Psoas muscle (tissue), 8 donors: ENCODE results near the gene ACADM. TPM values are rescaled to one million over a fixed set of nuclear protein-coding genes. Genes with fewer than 3 reads are reported as not detected.

Source experiments
- ATAC-seq, 4 donors: fragments of 200-7000 bp; cut with Tn5 transposase; one replicate each; pipeline ENCODE4 v1.9.1; 2020; ENCODE audit warnings: moderate library complexity in 3 of 4, mild to moderate bottlenecking in 2 of 4
- DNase-seq, 2 donors: peaks; one replicate each; pipeline ENCODE4 v3.0.0-alpha.2; 2020
- H3K27ac ChIP-seq: fragments of 200-600 bp; one replicate; pipeline ENCODE4 v1.8.0; 2022
- H3K27me3 ChIP-seq, 3 donors: fragments of 200-600 bp in 1 of 3; one replicate each; pipeline versions ENCODE4 v1.6.1 to v1.8.0; 2013 to 2022; ENCODE audit warnings: low read length in 2 of 3, mild to moderate bottlenecking in 2 of 3, moderate library complexity in 1 of 3; ENCODE audit not compliant: insufficient read depth in 3 of 3
- H3K36me3 ChIP-seq, 2 donors: fragments of 200-600 bp in 1 of 2; one replicate each; pipeline versions ENCODE4 v1.6.1 to v1.8.0; 2013 to 2022; ENCODE audit warnings: low read depth in 1 of 2, mild to moderate bottlenecking in 1 of 2, moderate library complexity in 1 of 2; ENCODE audit not compliant: insufficient read depth in 1 of 2
- H3K4me1 ChIP-seq: fragments of 200-600 bp; one replicate; pipeline ENCODE4 v1.8.0; 2022
- H3K4me3 ChIP-seq: fragments of 200-600 bp; one replicate; pipeline ENCODE4 v1.8.0; 2022; ENCODE audit warnings: mild to moderate bottlenecking
- H3K9me3 ChIP-seq: fragments of 200-600 bp; one replicate; pipeline ENCODE4 v1.8.0; 2022
- WGBS, 3 donors: extraction: QIAGEN DNeasy Blood & Tissue Kit; methylation state at CpG; one replicate each; pipeline versions ENCODE4 v1.1.6 to v1.1.7; 2013; 5-methylcytosine and 5-hydroxymethylcytosine counted together
- intact Hi-C, 2 donors: fragments of 100-400 bp; cut with DNase I; formaldehyde crosslinking; loops; one replicate each; pipeline versions ENCODE4 v1.11.0 to v1.14.2; 2022
- polyA plus RNA-seq, 3 donors: library from polyadenylated mRNA; stranded (reverse); fragments of 200-250 nt; gene quantifications; one replicate each; pipeline ENCODE4 v1.2.3, GENCODE V29; 2013
- total RNA-seq, 4 donors: library from RNA; stranded (reverse); fragmentation: NEBNext Ultra II Directional in 2 of 4; extraction: Animal tissue kit (Norgen Biotek cat#: 25700) in 2 of 4; gene quantifications; one replicate each; pipeline versions ENCODE4 v1.2.1 to v1.2.4, GENCODE V29; 2021 to 2023
- TF ChIP-seq, protein P1 (sequence below): fragments of 200-600 bp; IDR thresholded peaks from one replicate; pipeline ENCODE4 v1.8.0; 2022; ENCODE audit warnings: antibody characterized with exemption
- donor health status: healthy with polysubstance abuse.
- donor health status: DM: no; HTN: no; CAD: no; lungs with moderate emphysema.
- donor health status: Bipolar disorder and iron deficiency.
- donor health status: healthy.
- donor health status: DM: yes; HTN: yes; CAD: no.
- donor health status: DM: no; HTN: no; CAD: no.
- donor health status: DM: no; HTN: no; CAD: no.
- donor health status: DM: yes; HTN: yes; CAD: no.

The ACADM gene
- total and polyA plus RNA-seq, 7 donors = 101 to 226 (median 165) TPM

DNA sequence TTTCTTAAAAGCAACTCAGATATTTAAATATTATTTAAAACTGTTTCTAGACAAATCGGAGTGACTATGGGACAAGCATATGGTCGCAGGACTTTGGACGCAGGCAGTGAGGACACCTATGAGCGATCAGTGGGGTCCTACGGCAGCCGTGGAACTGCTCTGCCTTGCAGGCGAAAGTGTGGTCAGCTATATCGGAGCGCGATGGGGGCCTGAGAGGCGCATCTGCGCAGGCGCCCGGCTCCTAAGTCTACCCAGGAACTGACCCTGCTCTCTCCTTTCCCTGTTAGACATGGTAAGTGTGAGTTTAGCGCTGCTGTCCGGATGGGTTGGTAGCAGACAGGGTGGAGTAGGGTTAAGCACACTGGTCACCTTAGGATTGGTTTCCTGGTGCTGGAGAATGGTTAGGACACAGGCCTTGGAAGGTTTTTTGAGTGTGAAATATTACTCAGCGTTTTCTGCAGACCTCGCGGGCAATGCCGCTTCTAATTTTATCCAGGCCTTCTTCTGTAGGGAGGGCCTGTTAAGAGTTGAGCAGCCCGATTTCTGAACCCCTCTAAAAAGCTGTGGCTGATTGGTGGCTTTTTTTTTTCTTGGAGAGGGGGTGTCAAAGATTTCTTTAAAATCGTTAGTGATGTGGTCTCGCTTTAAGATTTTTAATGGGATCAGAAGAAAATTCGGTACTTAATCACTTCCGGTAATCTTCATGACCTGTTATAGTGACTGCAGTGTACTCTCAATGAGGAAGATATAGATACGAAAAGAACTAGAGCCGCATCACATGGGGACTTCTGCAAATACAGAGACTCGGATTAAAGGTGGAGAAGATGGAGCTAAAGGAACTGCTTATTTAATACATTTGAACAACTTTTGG lies 61.7 kb downstream of the ACADM start, which contains the start of gene RABGGTB:
Gene RABGGTB, plus strand, starts transcription at position 274 of the 871 bp plus-strand sequence. Its CDS starts 16 bp downstream, at position 290.
- peak; percentile 95 to 99 (median 99) for ATAC-seq
- 0% methylated on average over 28 of the region's 28 CpGs for WGBS, 3 donors
- intact Hi-C loops = loop anchor here (2.0 to 5.0 kb wide), 2 partner anchors 63 to 64 kb away; partner anchors contain the start of gene ACADM (in 1 of the 2)

DNA sequence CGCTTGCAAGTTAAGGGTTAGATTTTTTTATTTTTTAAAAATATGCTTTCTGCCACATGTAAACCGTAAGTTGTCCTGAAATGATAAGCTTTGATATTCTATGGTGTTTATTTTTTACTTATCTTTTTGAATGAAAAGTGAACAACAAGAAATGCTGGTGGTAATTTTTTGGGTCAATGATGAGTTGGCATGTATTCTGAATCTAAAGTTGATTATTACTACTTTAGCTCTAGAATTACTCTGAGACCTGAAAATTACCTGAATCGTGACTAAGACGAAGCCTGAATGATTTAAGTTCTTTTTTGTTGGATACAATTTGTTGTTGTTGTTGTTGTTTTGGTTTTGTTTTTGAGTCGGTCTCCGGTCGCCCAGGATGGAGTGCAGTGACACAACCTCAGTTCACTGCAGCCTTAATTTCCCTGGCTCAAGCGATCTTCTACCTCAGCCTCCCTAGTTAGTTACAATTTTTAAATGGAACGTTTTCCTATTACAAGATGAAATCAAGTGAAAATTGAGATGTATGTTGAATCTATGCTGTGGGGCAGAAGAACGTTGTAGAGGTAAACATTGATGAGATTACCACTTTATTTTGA lies 62.5 kb downstream of the ACADM start:
- no peak for DNase-seq
- H3K27ac ChIP-seq = peak overlapping the region; percentile 97
- TF ChIP-seq, protein P1, sequence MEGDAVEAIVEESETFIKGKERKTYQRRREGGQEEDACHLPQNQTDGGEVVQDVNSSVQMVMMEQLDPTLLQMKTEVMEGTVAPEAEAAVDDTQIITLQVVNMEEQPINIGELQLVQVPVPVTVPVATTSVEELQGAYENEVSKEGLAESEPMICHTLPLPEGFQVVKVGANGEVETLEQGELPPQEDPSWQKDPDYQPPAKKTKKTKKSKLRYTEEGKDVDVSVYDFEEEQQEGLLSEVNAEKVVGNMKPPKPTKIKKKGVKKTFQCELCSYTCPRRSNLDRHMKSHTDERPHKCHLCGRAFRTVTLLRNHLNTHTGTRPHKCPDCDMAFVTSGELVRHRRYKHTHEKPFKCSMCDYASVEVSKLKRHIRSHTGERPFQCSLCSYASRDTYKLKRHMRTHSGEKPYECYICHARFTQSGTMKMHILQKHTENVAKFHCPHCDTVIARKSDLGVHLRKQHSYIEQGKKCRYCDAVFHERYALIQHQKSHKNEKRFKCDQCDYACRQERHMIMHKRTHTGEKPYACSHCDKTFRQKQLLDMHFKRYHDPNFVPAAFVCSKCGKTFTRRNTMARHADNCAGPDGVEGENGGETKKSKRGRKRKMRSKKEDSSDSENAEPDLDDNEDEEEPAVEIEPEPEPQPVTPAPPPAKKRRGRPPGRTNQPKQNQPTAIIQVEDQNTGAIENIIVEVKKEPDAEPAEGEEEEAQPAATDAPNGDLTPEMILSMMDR = no peak
- peak overlapping the region; percentile 89 for H3K4me3 ChIP-seq
- no peaks in the 10 kb centered on the region for H3K27me3 ChIP-seq
- H3K36me3 ChIP-seq = peaks cover 6 to 47% of the 10 kb centered on the region in 2 donors
- H3K9me3 ChIP-seq = no peaks in the 10 kb centered on the region
- 1 to 3% (median 2%) methylated on average over 10 of the region's 10 CpGs for WGBS, 3 donors
- H3K4me1 ChIP-seq = peaks cover 35% of the 10 kb centered on the region
- intact Hi-C loops = loop anchor here in 1 of 2 donors (5.0 kb wide), 1 partner anchor 65 kb away; the partner anchor contains the start of gene ACADM
- ATAC-seq = peak in 1 of 4 donors; percentile 26

More for the DNA sequence above, 61.7 kb downstream of the ACADM start, which contains the start of gene RABGGTB:
- H3K9me3 ChIP-seq = no peaks in the 10 kb centered on the region
- DNase-seq = peak; percentile 93 to 97
- H3K27me3 ChIP-seq = no peaks in the 10 kb centered on the region
- H3K27ac ChIP-seq = peak within 1 kb of the TSS; percentile 97
- peak within 1 kb of the TSS; percentile 89 for H3K4me3 ChIP-seq
- peaks cover 34% of the 10 kb centered on the region for H3K4me1 ChIP-seq
- TF ChIP-seq, protein P1 = no peak
- H3K36me3 ChIP-seq = peaks cover 6 to 39% of the 10 kb centered on the region in 2 donors

DNA sequence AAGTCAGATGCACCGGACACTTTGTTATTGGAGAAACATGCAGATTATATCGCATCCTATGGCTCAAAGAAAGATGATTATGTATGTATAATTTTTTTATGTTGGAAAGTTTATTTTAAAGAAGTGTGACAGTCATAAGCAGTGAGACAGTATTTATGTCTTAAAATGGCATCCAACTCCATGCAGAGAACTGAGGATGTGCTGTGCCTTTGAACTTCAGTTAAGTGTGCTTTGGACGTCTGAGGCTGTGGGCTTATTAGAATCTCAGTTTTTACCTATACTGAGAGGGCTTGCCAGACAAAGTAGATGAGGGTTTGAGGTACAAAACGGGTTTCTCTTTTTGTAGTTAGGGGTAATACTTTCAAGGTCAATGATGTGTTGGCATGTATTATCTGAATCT lies 63.0 kb downstream of the ACADM start:
- TF ChIP-seq, protein P1 = no peak
- Histone ChIP-seq H3K27me3 (no peaks in the 10 kb centered on the region), H3K9me3 (no peaks in the 10 kb centered on the region), H3K4me3 (peak overlapping the region; percentile 89), H3K4me1 (peaks cover 35% of the 10 kb centered on the region), H3K36me3 (peaks cover 10 to 52% of the 10 kb centered on the region in 2 donors), H3K27ac (peak overlapping the region; percentile 97)
- intact Hi-C loops = loop anchor here in 1 of 2 donors (5.0 kb wide), 1 partner anchor 65 kb away; the partner anchor contains the start of gene ACADM
- 10 to 13% (median 11%) methylated on average over 4 of the region's 4 CpGs for WGBS, 3 donors
- ATAC-seq = no peak
- DNase-seq = no peak

DNA sequence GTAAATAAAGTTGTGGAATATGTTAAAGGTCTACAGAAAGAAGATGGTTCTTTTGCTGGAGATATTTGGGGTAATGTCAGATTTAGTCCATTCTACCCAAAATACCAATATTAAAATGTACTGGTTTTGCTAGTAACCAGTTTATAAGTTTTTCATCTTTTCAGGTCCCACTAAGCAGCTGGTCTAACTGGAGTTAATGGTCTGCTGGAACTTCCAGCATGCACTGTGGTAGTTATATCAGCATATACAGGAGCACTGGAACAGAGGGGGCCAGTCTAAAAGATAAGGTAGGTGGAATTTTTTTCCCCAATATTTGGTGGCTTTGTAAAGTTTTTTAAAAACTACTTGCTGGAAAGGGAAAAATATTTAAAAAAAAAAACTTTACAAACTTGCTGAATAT lies 65.5 kb downstream of the ACADM start:
- Histone ChIP-seq H3K4me1 (peaks cover 35% of the 10 kb centered on the region), H3K27me3 (no peaks in the 10 kb centered on the region), H3K27ac (peak overlapping the region; percentile 97), H3K36me3 (peaks cover 15 to 77% of the 10 kb centered on the region in 2 donors), H3K9me3 (no peaks in the 10 kb centered on the region), H3K4me3 (peak overlapping the region; percentile 89)
- DNase-seq (no peak), ATAC-seq (no peak)
- intact Hi-C loops = loop anchor here in 1 of 2 donors (5.0 kb wide), 1 partner anchor 68 kb away; the partner anchor contains the start of gene ACADM
- TF ChIP-seq, protein P1 = no peak
